ENCODE results near the gene ARL3. TPM values are rescaled to one million over a fixed set of nuclear protein-coding genes. Genes with fewer than 3 reads are reported as not detected.

Gene ARL3
- total RNA-seq, 1 donor from 2014 or later = 20.3 TPM

DNA sequence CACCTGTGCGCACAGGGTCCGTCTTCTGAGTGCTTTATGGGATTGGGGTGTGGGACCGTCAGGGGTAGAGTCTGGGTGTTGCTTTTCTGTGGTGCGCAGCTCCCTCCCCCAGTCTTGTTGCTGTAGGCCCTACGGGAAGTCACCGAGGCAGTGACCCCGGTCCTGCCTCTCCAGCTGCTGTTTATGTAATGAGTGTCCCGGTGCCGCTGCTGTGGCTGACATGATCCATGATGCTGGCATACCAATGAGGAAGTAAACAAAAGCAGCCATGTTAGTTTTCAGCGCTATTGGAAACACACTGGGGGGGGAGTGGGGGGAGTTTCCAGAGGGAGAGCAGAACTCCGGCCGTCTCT, 68.8 kb downstream of the ARL3 start:
- Mint-ChIP-seq H3K4me3 (ENCODE audit: unreplicated experiment) (peak overlapping the region; percentile 99), H3K27ac (ENCODE audit: unreplicated experiment) (peak overlapping the region; percentile 99), H3K4me1 (ENCODE audit: low read depth, unreplicated experiment) (peaks cover 26% of the 10 kb centered on the region), H3K9me3 (ENCODE audit: unreplicated experiment) (peaks cover 28% of the 10 kb centered on the region), H3K36me3 (ENCODE audit: unreplicated experiment) (no peaks in the 10 kb centered on the region), H3K27me3 (ENCODE audit: unreplicated experiment) (peaks cover 31% of the 10 kb centered on the region)
- no peak for DNase-seq
- TF ChIP-seq, protein P1, sequence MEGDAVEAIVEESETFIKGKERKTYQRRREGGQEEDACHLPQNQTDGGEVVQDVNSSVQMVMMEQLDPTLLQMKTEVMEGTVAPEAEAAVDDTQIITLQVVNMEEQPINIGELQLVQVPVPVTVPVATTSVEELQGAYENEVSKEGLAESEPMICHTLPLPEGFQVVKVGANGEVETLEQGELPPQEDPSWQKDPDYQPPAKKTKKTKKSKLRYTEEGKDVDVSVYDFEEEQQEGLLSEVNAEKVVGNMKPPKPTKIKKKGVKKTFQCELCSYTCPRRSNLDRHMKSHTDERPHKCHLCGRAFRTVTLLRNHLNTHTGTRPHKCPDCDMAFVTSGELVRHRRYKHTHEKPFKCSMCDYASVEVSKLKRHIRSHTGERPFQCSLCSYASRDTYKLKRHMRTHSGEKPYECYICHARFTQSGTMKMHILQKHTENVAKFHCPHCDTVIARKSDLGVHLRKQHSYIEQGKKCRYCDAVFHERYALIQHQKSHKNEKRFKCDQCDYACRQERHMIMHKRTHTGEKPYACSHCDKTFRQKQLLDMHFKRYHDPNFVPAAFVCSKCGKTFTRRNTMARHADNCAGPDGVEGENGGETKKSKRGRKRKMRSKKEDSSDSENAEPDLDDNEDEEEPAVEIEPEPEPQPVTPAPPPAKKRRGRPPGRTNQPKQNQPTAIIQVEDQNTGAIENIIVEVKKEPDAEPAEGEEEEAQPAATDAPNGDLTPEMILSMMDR (IDR thresholded peaks at IDR 0.05; ENCODE audit: partially characterized antibody, unreplicated experiment) = no peak

DNA sequence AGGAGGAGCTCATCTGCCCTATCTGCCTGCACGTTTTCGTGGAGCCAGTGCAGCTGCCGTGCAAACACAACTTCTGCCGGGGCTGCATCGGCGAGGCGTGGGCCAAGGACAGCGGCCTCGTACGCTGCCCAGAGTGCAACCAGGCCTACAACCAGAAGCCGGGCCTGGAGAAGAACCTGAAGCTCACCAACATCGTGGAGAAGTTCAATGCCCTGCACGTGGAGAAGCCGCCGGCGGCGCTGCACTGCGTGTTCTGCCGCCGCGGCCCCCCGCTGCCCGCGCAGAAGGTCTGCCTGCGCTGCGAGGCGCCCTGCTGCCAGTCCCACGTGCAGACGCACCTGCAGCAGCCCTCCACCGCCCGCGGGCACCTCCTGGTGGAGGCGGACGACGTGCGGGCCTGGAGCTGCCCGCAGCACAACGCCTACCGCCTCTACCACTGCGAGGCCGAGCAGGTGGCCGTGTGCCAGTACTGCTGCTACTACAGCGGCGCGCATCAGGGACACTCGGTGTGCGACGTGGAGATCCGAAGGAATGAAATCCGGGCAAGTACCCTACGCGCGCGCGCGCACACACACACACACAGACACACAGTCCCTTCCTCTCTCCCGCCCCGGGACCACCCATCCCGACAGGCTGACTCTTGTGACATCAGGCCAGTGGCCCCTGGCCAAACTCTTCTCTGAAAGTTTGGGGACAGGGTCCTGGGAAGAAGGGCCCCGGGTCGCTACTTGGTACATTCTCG, 69.4 kb downstream of the ARL3 start:
- Mint-ChIP-seq H3K36me3 (ENCODE audit: unreplicated experiment) (no peaks in the 10 kb centered on the region), H3K4me1 (ENCODE audit: low read depth, unreplicated experiment) (peaks cover 26% of the 10 kb centered on the region), H3K27ac (ENCODE audit: unreplicated experiment) (peak overlapping the region; percentile 99), H3K4me3 (ENCODE audit: unreplicated experiment) (peak overlapping the region; percentile 99), H3K27me3 (ENCODE audit: unreplicated experiment) (peaks cover 31% of the 10 kb centered on the region), H3K9me3 (ENCODE audit: unreplicated experiment) (peaks cover 28% of the 10 kb centered on the region)
- peak; percentile 86 for DNase-seq
- TF ChIP-seq, protein P1 (IDR thresholded peaks at IDR 0.05; ENCODE audit: partially characterized antibody, unreplicated experiment) = peak; percentile 47

GRCh38 chr10:102644066-102644645, 70.0 kb downstream of the ARL3 start, which contains the start of gene TRIM8:
Gene TRIM8, plus strand, starts transcription at chr10:102644479. Its CDS starts 139 bp downstream, at chr10:102644618.
- Mint-ChIP-seq H3K27ac (ENCODE audit: unreplicated experiment) (peak within 1 kb of the TSS; percentile 99), H3K9me3 (ENCODE audit: unreplicated experiment) (peaks cover 28% of the 10 kb centered on the region), H3K4me1 (ENCODE audit: low read depth, unreplicated experiment) (peaks cover 25% of the 10 kb centered on the region), H3K4me3 (ENCODE audit: unreplicated experiment) (peak within 1 kb of the TSS; percentile 99), H3K36me3 (ENCODE audit: unreplicated experiment) (no peaks in the 10 kb centered on the region), H3K27me3 (ENCODE audit: unreplicated experiment) (peaks cover 33% of the 10 kb centered on the region)
- DNase-seq = peak; percentile 66
- TF ChIP-seq, protein P1 (IDR thresholded peaks at IDR 0.05; ENCODE audit: partially characterized antibody, unreplicated experiment) = no peak

GRCh38 chr10:102643336-102644065, 70.7 kb downstream of the ARL3 start:
- H3K27me3 Mint-ChIP-seq (ENCODE audit: unreplicated experiment) = peaks cover 30% of the 10 kb centered on the region
- peak; percentile 73 for DNase-seq
- peaks cover 18% of the 10 kb centered on the region for H3K4me1 Mint-ChIP-seq (ENCODE audit: low read depth, unreplicated experiment)
- TF ChIP-seq, protein P1 (IDR thresholded peaks at IDR 0.05; ENCODE audit: partially characterized antibody, unreplicated experiment) = no peak
- H3K4me3 Mint-ChIP-seq (ENCODE audit: unreplicated experiment) = peak overlapping the region; percentile 93
- H3K9me3 Mint-ChIP-seq (ENCODE audit: unreplicated experiment) = peaks cover 24% of the 10 kb centered on the region
- H3K27ac Mint-ChIP-seq (ENCODE audit: unreplicated experiment) = peak overlapping the region; percentile 96
- H3K36me3 Mint-ChIP-seq (ENCODE audit: unreplicated experiment) = no peaks in the 10 kb centered on the region
